ENCODE results near the gene RBFOX1. TPM values are rescaled to one million over a fixed set of nuclear protein-coding genes. Genes with fewer than 3 reads are reported as not detected.

Gene RBFOX1
- total and polyA plus RNA-seq, 2 experiments from 2014 or later: 5.7 to 7.4 TPM

DNA sequence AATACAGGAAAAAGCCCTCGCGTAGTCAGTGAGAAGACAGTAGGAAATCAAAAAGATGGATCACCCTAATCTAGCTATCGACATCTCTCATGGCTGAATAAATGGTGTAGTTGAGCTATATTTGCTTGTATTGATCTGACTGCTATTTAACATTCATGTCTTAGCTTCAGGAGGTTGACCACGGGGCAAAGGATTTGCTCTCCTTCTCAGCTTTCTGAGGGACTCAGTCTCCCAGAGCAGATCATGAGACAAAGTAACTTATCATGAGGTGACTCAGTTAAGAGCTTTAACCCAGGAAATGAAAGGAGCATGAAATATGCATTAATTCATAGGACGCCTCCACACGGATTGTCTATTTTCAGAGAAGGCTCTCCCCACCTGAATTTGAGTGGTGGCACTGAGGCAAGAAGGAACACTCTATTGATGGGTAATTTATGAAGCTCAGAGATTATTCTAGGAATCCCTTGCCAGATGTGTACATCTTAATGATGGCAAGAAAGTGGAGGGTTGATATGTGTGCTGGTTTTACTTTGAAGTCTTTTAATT, 608 bp downstream of the RBFOX1 start:
- H3K27ac ChIP-seq: peak overlapping the region; percentile 90
- no peak for TF ChIP-seq CTCF (IDR thresholded peaks at IDR 0.05; ENCODE audit: low read depth, low read length)
- H3K27me3 ChIP-seq: no peaks in the 10 kb centered on the region
- no peaks in the 10 kb centered on the region for H3K36me3 ChIP-seq
- H3K4me1 ChIP-seq (ENCODE audit: low read depth): peaks cover 71% of the 10 kb centered on the region
- H3K9me3 ChIP-seq (ENCODE audit: low read depth): no peaks in the 10 kb centered on the region
- peak overlapping the region; percentile 1 for H3K4me3 ChIP-seq
- no peak for DNase-seq (ENCODE audit: low read depth in 1 of 2, low spot score in 1 of 2)

- Histone ChIP-seq H3K27me3 (no peaks in the 10 kb centered on the region), H3K4me3 (no peak overlapping the region), H3K27ac (peak overlapping the region; percentile 90)
Observed at GRCh38 chr16:7334801-7335560, 2.3 kb downstream of the RBFOX1 start.

GRCh38 chr16:7335991-7336634, 3.5 kb downstream of the RBFOX1 start:
- H3K4me1 ChIP-seq (ENCODE audit: low read depth): peaks cover 69% of the 10 kb centered on the region
- no peaks in the 10 kb centered on the region for H3K9me3 ChIP-seq (ENCODE audit: low read depth)

More at GRCh38 chr16:7334801-7335560, 2.3 kb downstream of the RBFOX1 start:
- Histone ChIP-seq H3K4me1 (ENCODE audit: low read depth) (peaks cover 77% of the 10 kb centered on the region), H3K9me3 (ENCODE audit: low read depth) (no peaks in the 10 kb centered on the region), H3K36me3 (no peaks in the 10 kb centered on the region)
- DNase-seq (ENCODE audit: low read depth in 1 of 2, low spot score in 1 of 2): peak in 1 of 2 donors; percentile 23
- TF ChIP-seq CTCF (IDR thresholded peaks at IDR 0.05; ENCODE audit: low read depth, low read length): no peak

GRCh38 chr16:7336742-7337141, 4.1 kb downstream of the RBFOX1 start:
- no peak for DNase-seq (ENCODE audit: low read depth in 1 of 2, low spot score in 1 of 2)
- Histone ChIP-seq H3K27me3 (no peaks in the 10 kb centered on the region), H3K36me3 (no peaks in the 10 kb centered on the region), H3K27ac (no peak overlapping the region), H3K9me3 (ENCODE audit: low read depth) (no peaks in the 10 kb centered on the region), H3K4me1 (ENCODE audit: low read depth) (peaks cover 62% of the 10 kb centered on the region), H3K4me3 (no peak overlapping the region)
- TF ChIP-seq CTCF (IDR thresholded peaks at IDR 0.05; ENCODE audit: low read depth, low read length): no peak

More at GRCh38 chr16:7335991-7336634, 3.5 kb downstream of the RBFOX1 start:
- no peak overlapping the region for H3K27ac ChIP-seq
- no peak for DNase-seq (ENCODE audit: low read depth in 1 of 2, low spot score in 1 of 2)
- no peaks in the 10 kb centered on the region for H3K36me3 ChIP-seq
- H3K4me3 ChIP-seq: no peak overlapping the region
- no peaks in the 10 kb centered on the region for H3K27me3 ChIP-seq
- TF ChIP-seq CTCF (IDR thresholded peaks at IDR 0.05; ENCODE audit: low read depth, low read length): no peak

- H3K4me1 ChIP-seq (ENCODE audit: low read depth): peaks cover 42% of the 10 kb centered on the region
- H3K27ac ChIP-seq: no peak overlapping the region
- DNase-seq (ENCODE audit: low read depth in 1 of 2, low spot score in 1 of 2): no peak
- H3K4me3 ChIP-seq: no peak overlapping the region
- no peaks in the 10 kb centered on the region for H3K27me3 ChIP-seq
- H3K36me3 ChIP-seq: no peaks in the 10 kb centered on the region
- no peaks in the 10 kb centered on the region for H3K9me3 ChIP-seq (ENCODE audit: low read depth)
- no peak for TF ChIP-seq CTCF (IDR thresholded peaks at IDR 0.05; ENCODE audit: low read depth, low read length)
Observed at GRCh38 chr16:7338826-7339225, 6.2 kb downstream of the RBFOX1 start.
